ENCODE results near the gene CDAN1. TPM values are rescaled to one million over a fixed set of nuclear protein-coding genes. Genes with fewer than 3 reads are reported as not detected.
"Not testable (repeated sequence)": the region's sequence is repeated elsewhere in the genome, so short reads cannot be mapped to it uniquely, and the experiment has no call there.

CDAN1 gene
- total and polyA plus RNA-seq, 2 of the 8 experiments (the other 6 are each of a cell fraction or from before 2014, with no cell fraction given): 4.5 to 18.6 TPM

- H3K18ac ChIP-seq (ENCODE audit: extremely low read depth, low read length); H3K4me2 ChIP-seq (ENCODE audit: insufficient read depth in 1 of 2, low read depth in 2 of 2, low read length in 2 of 2); H2BK120ac ChIP-seq (replicated peaks; ENCODE audit: low read depth, low read length); H2BK12ac ChIP-seq (ENCODE audit: low read depth, low read length); H3K4me1 ChIP-seq (replicated peaks in 1 of 4; ENCODE audit: control insufficient read depth in 3 of 4, insufficient read depth in 4 of 4, low read length in 3 of 4); POLR2A ChIA-PET (ENCODE audit: partially characterized antibody); H3K4ac ChIP-seq (replicated peaks; ENCODE audit: insufficient read length, low read depth, low read length); H3K36me3 ChIP-seq (ENCODE audit: control insufficient read depth in 2 of 4, insufficient read depth in 4 of 4, low read length in 3 of 4); H3K27me3 ChIP-seq (replicated peaks in 1 of 4; ENCODE audit: control insufficient read depth in 3 of 4, extremely low read depth in 1 of 4, insufficient read depth in 3 of 4, low read length in 3 of 4); H3K9ac ChIP-seq (replicated peaks in 1 of 4; ENCODE audit: extremely low read depth in 1 of 4, low read depth in 3 of 4, low read length in 3 of 4); FAIRE-seq; H4K5ac ChIP-seq (ENCODE audit: insufficient read length, low read depth, low read length); H4K8ac ChIP-seq (ENCODE audit: extremely low read depth, insufficient read depth, low read length); H3K27ac ChIP-seq (ENCODE audit: low read depth, low read length); H3K79me2 ChIP-seq (ENCODE audit: control insufficient read depth in 1 of 2, insufficient read depth in 2 of 2, low read length in 2 of 2); H3K79me1 ChIP-seq (ENCODE audit: low read depth, low read length); H3K23me2 ChIP-seq (ENCODE audit: low read depth, low read length); H2AK5ac ChIP-seq (ENCODE audit: low read depth, low read length); DNase-seq (ENCODE audit: low read depth in 1 of 2, low spot score in 2 of 2); H2BK5ac ChIP-seq (ENCODE audit: low read depth, low read length); H2AFZ ChIP-seq (ENCODE audit: low read length); H4K20me1 ChIP-seq (replicated peaks in 1 of 2; ENCODE audit: control insufficient read depth in 1 of 2, insufficient read depth in 2 of 2, low read length in 2 of 2); H3K23ac ChIP-seq (ENCODE audit: insufficient read length); CTCF ChIA-PET (ENCODE audit: partially characterized antibody); H3K9me3 ChIP-seq (ENCODE audit: insufficient read depth in 2 of 2, low read depth in 1 of 2, low read length in 1 of 2); H3K14ac ChIP-seq (ENCODE audit: insufficient read length); H4K91ac ChIP-seq (replicated peaks; ENCODE audit: insufficient read length, low read length); H3K4me3 ChIP-seq (ENCODE audit: extremely low read depth in 1 of 4, insufficient read depth in 2 of 4, low read depth in 3 of 4, low read length in 4 of 4); H2BK20ac ChIP-seq (ENCODE audit: low read length); H3K56ac ChIP-seq (replicated peaks; ENCODE audit: insufficient read length, low read depth, low read length); H2BK15ac ChIP-seq (ENCODE audit: low read length): not testable (repeated sequence)
- 94% methylated on average over 2 of the region's 2 CpGs; no CpG with 5 or more reads in 1 of the 2 experiments for WGBS, 2 experiments (ENCODE audit: extremely low coverage in 1 of 2, insufficient coverage in 1 of 2, insufficient read length in 1 of 2, insufficient replicate concordance in 2 of 2, low coverage in 1 of 2, low lambda C conversion rate in 2 of 2, missing lambda C conversion rate in 1 of 2)
Observed at GRCh38 chr15:42761813-42762212, 24.9 kb upstream of the CDAN1 start.
